Stimulated activated naive B cell treated with anti-CD40 and anti-IgM and Interleukin-4, amounts not matched to agents 10 μg/mL and 1 μg/mL and 100 μg/mL, for 72 hours (primary cell): ENCODE results near the gene CAMTA1.

Experiments used
- ATAC-seq, 2 donors: fragments of 150-1000 bp; cut with Tn5 transposase; replicated peaks; 2 replicates each; pipeline ENCODE4 v1.10.0; 2021; ENCODE audit warnings: moderate library complexity in 1 of 2
- DNase-seq: peaks from one replicate; pipeline ENCODE4 v3.0.0; 2021
- H3K27ac Mint-ChIP-seq: one replicate; pipeline ENCODE4 v1.8.0; 2022; ENCODE audit warnings: mild to moderate bottlenecking, mixed read lengths
- H3K27me3 Mint-ChIP-seq, 2 donors: one replicate each; pipeline ENCODE4 v1.8.0; 2022; ENCODE audit warnings: mixed read lengths in 2 of 2
- H3K36me3 Mint-ChIP-seq, 2 donors: one replicate each; pipeline ENCODE4 v1.8.0; 2022; ENCODE audit warnings: mixed read lengths in 2 of 2, mild to moderate bottlenecking in 1 of 2
- H3K4me1 Mint-ChIP-seq, 2 donors: one replicate each; pipeline ENCODE4 v1.8.0; 2022; ENCODE audit warnings: mixed read lengths in 2 of 2, mild to moderate bottlenecking in 1 of 2
- H3K4me3 Mint-ChIP-seq, 2 donors: one replicate each; pipeline ENCODE4 v1.8.0; 2022; ENCODE audit warnings: mild to moderate bottlenecking in 2 of 2, mixed read lengths in 2 of 2, moderate library complexity in 1 of 2
- H3K9me3 Mint-ChIP-seq, 2 donors: one replicate each; pipeline ENCODE4 v1.8.0; 2022; ENCODE audit warnings: mixed read lengths in 2 of 2, mild to moderate bottlenecking in 1 of 2

CAMTA1 gene

DNA sequence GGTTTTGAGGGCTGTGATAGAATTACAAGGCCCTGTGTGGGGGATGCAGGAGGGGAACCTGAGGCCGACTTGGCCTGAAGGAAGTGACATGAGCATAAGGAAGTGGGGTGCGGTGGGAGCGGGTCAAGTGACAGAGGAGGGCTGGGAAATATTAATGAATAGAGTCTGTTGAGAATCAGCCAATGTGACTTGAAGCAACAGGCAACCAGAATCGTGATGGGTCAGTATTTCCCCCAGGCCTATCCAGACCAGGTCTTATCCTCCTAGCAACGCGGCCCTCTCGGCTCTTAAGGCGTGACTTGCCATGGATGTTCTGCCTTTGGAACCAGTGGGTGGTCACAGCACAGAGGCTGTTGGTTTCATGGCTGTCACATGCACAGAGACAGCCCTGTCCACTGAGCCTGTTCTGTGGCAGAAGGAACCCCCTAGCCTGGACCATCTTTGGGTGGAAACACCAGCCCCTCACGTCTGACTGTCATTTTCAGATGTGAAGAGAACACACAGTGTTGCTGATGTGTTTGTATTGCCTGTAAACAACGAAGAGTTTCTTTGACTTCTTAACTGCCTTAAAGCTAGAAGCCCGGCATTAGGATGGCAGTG is 468.8 kb downstream of the CAMTA1 start:
- no peak for ATAC-seq
- no peak overlapping the region for H3K27ac Mint-ChIP-seq
- H3K9me3 Mint-ChIP-seq, result no peaks in the 10 kb centered on the region
- H3K27me3 Mint-ChIP-seq, result peaks cover 19 to 28% of the 10 kb centered on the region in 2 donors
- no peaks in the 10 kb centered on the region for H3K36me3 Mint-ChIP-seq
- no peak for DNase-seq
- no peak overlapping the region for H3K4me3 Mint-ChIP-seq
- H3K4me1 Mint-ChIP-seq, result no peaks in the 10 kb centered on the region

DNA sequence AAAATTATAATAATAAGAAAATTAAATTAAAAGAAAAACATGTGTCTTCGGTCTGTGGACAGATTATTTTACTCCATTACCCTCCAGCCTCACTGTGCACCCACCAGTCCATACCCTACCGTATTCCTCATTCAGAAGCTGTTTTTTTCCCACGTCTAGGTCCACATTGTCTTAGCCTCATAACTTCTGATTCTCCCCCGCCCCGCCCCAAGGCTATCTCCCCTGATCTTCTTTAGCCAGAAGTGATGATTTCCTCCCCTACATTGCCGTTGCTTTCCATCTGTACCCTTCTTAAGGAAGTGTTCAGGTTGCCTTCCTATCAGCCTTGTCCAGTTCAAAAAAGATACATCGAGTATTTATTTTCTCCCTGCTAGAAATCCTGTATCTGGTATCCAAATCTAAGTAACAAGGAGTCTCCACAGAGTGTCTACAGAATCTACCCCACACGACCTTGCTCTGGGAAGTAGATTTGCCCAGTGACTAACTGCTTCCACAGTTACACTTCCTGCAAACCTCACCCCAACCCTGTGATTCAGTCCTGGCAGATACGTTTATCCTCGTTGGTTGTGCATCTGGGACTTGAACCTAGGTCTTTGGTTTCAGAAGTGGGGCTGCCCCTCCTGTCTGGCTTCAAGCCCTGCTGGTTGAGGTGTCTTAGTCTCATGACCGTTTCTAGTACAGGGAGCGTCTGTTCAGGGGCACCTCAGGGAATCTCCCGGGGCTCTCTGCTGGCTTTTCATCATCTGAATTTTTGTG is 470.2 kb downstream of the CAMTA1 start:
- no peak overlapping the region for H3K27ac Mint-ChIP-seq
- no peaks in the 10 kb centered on the region for H3K9me3 Mint-ChIP-seq
- DNase-seq, result no peak
- H3K4me1 Mint-ChIP-seq, result no peaks in the 10 kb centered on the region
- H3K27me3 Mint-ChIP-seq, result peaks cover 19 to 23% of the 10 kb centered on the region in 2 donors
- H3K4me3 Mint-ChIP-seq, result no peak overlapping the region
- H3K36me3 Mint-ChIP-seq, result no peaks in the 10 kb centered on the region
- ATAC-seq, result no peak

DNA sequence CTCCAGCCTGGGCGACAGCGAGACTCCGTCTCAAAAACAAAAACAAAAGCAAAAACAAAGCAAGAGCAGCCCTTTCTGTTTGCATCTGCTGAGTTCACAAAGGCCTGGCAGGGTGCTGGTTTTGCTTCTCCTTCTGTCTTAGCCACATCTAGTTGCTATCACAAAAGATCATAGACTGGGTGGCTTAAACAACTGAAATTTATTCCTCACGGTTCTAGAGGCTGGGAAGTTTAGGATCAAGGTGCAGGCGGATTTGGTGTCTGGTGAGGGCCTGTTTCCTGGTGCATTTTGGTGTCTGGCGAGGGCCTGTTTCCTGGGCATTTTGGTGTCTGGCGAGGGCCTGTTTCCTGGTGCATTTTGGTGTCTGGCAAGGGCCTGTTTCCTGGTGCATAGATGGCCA is 471.3 kb downstream of the CAMTA1 start:
- ATAC-seq (no peak), DNase-seq (no peak)
- H3K9me3 Mint-ChIP-seq, result no peaks in the 10 kb centered on the region
- H3K36me3 Mint-ChIP-seq, result no peaks in the 10 kb centered on the region
- H3K27me3 Mint-ChIP-seq, result peaks cover 9 to 24% of the 10 kb centered on the region in 2 donors
- no peaks in the 10 kb centered on the region for H3K4me1 Mint-ChIP-seq
- no peak overlapping the region for H3K27ac Mint-ChIP-seq
- H3K4me3 Mint-ChIP-seq, result no peak overlapping the region

DNA sequence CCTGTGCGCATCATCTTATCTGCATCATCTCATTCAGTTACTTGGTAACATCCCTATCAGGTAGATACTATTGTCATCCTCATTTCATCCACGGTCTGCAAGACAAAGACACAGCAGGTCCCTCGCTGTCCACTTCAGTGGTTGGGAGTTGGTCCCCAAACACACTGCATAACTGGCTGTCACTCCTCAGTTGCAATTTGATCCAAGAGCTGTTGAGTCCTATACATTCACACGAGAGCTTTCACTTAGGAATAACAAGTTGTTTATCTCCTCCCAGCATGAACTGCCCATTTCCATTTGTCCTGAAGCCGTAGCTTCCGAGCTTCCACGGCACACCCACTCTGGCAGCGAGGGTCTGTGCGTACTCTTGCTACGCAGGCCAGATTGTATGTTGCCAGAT is 472.0 kb downstream of the CAMTA1 start:
- Mint-ChIP-seq H3K4me3 (no peak overlapping the region), H3K27me3 (peaks cover 2 to 24% of the 10 kb centered on the region in 2 donors), H3K27ac (no peak overlapping the region), H3K36me3 (no peaks in the 10 kb centered on the region), H3K9me3 (no peaks in the 10 kb centered on the region), H3K4me1 (no peaks in the 10 kb centered on the region)
- DNase-seq (no peak), ATAC-seq (no peak)

DNA sequence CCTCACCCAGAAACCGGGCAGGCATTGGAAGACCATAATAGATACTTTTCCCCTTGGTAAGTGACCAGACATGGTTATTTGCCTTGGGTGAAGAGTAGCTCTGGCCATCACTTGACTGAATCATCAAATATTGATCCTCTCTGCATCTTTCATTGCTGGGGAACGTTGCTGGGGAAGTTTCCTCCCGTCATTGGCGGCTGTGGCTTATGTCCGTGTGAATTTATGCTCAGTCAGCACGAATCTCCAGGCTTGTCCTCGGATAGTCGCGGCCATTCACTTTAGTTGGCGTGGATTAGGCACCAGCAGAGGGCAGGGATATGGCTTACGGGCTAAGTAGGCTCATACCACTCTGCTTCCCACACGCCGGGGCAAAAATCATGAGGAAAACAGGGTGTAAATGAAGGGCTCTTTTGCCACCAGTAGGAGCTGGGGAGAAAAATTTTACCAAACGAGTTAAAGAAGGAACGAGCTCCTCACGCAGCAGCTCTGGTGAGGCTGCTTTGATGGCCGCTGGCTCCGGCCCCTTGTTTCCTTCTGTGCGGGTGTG is 473.4 kb downstream of the CAMTA1 start:
- H3K27me3 Mint-ChIP-seq, result peaks cover 0 to 33% of the 10 kb centered on the region in 2 donors
- DNase-seq (no peak), ATAC-seq (no peak)
- H3K4me3 Mint-ChIP-seq, result no peak overlapping the region
- no peaks in the 10 kb centered on the region for H3K9me3 Mint-ChIP-seq
- no peak overlapping the region for H3K27ac Mint-ChIP-seq
- H3K36me3 Mint-ChIP-seq, result no peaks in the 10 kb centered on the region
- H3K4me1 Mint-ChIP-seq, result no peaks in the 10 kb centered on the region

DNA sequence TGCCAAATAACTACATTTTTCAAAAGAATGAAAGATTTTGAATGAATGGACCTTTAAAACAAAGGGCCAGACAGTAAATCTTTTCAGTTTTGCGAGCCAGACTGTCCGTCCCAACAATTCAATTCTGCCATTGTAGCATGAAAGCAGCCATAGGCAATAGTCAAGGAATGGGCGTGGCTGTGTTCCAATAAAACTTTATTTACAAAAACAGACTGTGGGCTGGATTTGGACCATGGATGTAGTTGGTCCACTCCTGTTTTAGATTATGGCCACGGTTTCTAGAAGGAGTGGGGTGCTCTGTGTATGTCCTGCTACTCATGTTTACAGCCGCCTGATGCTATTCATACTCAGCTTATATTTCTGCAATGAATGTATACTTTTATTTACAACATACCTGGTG is 474.7 kb downstream of the CAMTA1 start:
- no peak for ATAC-seq
- no peaks in the 10 kb centered on the region for H3K4me1 Mint-ChIP-seq
- peaks cover 0 to 33% of the 10 kb centered on the region in 2 donors for H3K27me3 Mint-ChIP-seq
- H3K36me3 Mint-ChIP-seq, result no peaks in the 10 kb centered on the region
- no peak for DNase-seq
- no peaks in the 10 kb centered on the region for H3K9me3 Mint-ChIP-seq
- H3K4me3 Mint-ChIP-seq, result no peak overlapping the region
- no peak overlapping the region for H3K27ac Mint-ChIP-seq

DNA sequence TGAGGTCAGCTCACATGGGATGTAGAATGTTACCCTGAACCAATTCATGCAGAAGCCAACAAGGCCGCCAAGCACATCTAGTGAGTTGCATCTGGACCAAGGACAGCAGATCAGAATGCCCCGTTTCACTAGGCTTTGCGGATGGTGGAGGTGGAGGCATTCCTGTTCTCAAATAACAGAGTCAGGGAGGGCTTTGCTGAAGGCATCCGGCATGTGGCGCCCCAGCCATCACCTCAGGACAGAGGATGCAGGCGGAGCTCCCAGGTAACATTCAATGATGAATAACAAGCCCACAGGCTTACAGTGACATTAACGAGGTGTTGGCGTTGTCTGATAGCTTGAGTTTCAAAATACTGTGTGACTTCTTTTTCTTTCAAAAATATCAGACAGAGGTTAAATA is 476.2 kb downstream of the CAMTA1 start:
- peaks cover 8 to 38% of the 10 kb centered on the region in 2 donors for H3K27me3 Mint-ChIP-seq
- DNase-seq (no peak), ATAC-seq (no peak)
- H3K27ac Mint-ChIP-seq, result no peak overlapping the region
- no peak overlapping the region for H3K4me3 Mint-ChIP-seq
- no peaks in the 10 kb centered on the region for H3K4me1 Mint-ChIP-seq
- H3K36me3 Mint-ChIP-seq, result no peaks in the 10 kb centered on the region
- no peaks in the 10 kb centered on the region for H3K9me3 Mint-ChIP-seq

DNA sequence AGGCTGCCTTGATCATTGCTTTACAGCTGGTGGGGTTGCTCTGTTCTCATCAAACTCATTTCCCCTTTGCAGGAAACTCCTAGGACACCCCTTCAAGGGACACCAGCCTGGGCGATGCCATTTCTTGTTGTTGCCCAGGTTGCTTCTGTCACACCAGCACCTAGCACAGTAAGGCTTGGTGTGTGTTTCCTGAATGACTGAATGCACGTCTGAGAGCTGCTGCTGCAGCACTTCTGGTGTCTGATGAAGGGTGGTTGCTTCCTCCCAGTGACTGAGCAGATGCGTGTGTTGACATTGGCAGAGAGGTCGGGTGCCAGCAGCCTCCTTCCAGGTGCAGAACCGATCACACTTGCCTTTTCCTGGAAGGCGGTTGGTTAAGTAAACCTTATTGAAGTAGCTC is 477.4 kb downstream of the CAMTA1 start:
- no peaks in the 10 kb centered on the region for H3K9me3 Mint-ChIP-seq
- H3K36me3 Mint-ChIP-seq, result no peaks in the 10 kb centered on the region
- DNase-seq (no peak), ATAC-seq (no peak)
- no peak overlapping the region for H3K4me3 Mint-ChIP-seq
- H3K27me3 Mint-ChIP-seq, result peaks cover 13 to 37% of the 10 kb centered on the region in 2 donors
- no peaks in the 10 kb centered on the region for H3K4me1 Mint-ChIP-seq
- H3K27ac Mint-ChIP-seq, result no peak overlapping the region

DNA sequence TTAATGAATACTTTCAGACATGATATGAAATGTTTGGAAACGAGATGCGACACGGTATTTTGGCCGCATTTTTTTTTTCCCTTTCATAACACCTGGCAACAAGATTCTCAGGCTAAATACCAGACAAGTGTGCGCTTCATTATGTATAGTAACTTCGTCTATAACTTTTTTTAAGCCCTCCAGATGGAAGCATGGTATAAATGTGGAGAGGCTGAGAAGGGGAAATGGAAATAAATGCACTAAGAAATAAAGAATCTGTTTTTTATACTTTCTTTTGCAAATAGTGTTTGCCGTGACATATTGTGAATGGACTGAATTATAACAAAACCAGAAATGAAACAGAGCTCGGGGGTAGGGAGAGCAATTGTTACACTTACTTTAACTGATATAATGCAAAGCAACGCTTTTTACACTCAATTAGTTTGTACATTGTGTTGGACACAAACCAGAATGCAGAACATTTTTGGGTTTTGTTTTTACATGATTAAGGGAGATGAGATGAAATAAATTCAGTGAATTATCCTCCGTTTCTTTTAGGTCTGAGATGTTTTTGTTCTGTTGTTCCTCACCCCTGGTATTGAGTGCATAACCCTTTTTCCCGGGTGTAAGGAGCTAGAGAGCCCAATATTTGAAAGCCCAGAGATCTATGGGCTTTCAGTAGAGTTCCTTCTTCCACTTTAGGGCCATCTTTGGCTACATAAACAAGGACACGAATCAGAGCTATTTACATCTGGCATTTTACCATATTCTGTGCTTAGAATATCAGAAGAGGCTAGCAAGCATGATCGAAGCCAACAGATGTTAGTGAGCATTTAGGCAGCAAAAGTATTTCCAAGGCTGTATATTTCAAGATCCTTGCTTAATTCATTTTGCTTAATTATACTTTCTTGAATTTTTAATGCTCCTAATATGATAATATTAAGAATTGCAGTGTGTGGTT is 478.0 kb downstream of the CAMTA1 start:
- Mint-ChIP-seq H3K4me3 (no peak overlapping the region), H3K27me3 (peaks cover 13 to 37% of the 10 kb centered on the region in 2 donors), H3K36me3 (peaks cover 0 to 3% of the 10 kb centered on the region in 2 donors), H3K27ac (no peak overlapping the region), H3K9me3 (peaks cover 3 to 5% of the 10 kb centered on the region in 2 donors), H3K4me1 (no peaks in the 10 kb centered on the region)
- ATAC-seq (no peak), DNase-seq (no peak)

DNA sequence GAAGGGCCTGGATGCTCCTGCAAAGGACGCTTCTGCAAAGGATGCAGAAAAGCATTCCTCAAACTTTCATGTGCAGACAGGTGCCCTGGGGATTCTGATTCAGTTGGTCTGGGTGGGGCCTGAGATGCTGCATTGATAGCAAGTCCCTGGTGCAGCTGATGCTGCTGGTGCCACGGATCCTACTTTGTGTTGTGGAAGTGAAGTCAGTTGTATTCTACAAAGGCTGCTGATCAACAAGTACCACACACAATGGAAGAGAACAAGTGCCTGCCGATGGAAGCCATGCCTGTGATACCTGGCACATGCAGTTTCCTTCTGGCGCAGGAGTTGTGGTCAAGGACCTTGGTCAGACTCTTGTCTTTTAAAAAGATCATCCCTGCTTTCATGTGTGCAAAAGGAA is 478.8 kb downstream of the CAMTA1 start:
- H3K9me3 Mint-ChIP-seq, result peaks cover 5 to 7% of the 10 kb centered on the region in 2 donors
- H3K4me3 Mint-ChIP-seq, result no peak overlapping the region
- DNase-seq (no peak), ATAC-seq (no peak)
- H3K36me3 Mint-ChIP-seq, result peaks cover 0 to 3% of the 10 kb centered on the region in 2 donors
- H3K27me3 Mint-ChIP-seq, result peaks cover 13 to 37% of the 10 kb centered on the region in 2 donors
- H3K27ac Mint-ChIP-seq, result no peak overlapping the region
- no peaks in the 10 kb centered on the region for H3K4me1 Mint-ChIP-seq

DNA sequence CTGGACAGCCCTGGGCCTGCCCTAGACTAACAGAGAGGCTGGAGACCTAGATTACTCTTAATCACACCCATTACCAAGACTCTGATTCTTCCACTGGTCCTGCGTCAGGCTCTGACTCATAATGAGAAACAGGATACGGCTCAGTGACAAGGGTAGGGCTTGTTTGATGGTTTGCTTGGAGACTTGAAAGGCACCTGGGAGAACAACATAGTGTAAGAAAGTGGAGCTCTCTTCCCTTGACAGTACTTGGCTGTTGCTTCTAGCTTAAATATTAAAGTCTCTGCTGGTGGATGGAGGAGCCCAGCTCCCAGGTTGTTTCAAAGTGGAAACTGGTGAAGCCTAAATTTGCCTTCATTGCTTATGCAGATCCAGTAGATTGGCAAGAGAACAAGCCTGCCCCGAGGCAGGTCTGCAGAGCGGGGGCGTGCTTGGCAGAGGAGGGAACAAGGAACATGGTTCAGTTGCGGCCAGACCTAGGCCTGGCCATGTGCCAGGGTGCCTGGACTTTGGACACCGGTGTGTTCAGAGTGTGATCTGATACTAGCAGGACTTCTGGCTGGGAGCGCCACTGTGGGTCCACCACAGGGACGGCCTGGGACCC is 480.6 kb downstream of the CAMTA1 start:
- DNase-seq, result no peak
- peaks cover 13 to 32% of the 10 kb centered on the region in 2 donors for H3K27me3 Mint-ChIP-seq

DNA sequence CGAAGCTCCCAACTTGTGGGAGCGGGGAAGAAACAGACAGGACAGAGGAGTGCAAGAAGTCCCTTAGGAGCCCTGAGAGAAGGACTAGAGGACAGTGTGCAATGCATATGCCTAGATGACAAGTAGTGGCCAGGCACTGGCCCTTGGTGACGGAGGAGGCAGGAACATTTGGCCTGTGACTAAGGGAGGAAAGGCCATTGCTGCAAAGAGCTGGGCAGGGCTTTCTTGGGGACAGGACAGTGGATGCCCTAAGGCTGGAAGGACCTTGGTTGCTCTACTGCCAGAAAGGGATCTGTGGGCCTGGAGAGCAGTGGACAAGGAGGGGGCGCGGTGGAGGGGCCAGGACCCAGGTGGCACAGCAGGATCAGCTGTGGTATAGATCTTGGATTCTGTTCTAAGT is 481.3 kb downstream of the CAMTA1 start:
- Mint-ChIP-seq H3K27me3 (peaks cover 19 to 32% of the 10 kb centered on the region in 2 donors), H3K27ac (no peak overlapping the region), H3K36me3 (peaks cover 0 to 3% of the 10 kb centered on the region in 2 donors), H3K9me3 (peaks cover 12% of the 10 kb centered on the region in 2 donors), H3K4me1 (no peaks in the 10 kb centered on the region), H3K4me3 (no peak overlapping the region)
- ATAC-seq (no peak), DNase-seq (no peak)

More for the DNA sequence above, 480.6 kb downstream of the CAMTA1 start:
- no peak overlapping the region for H3K27ac Mint-ChIP-seq
- H3K9me3 Mint-ChIP-seq, result peaks cover 12% of the 10 kb centered on the region in 2 donors
- no peaks in the 10 kb centered on the region for H3K4me1 Mint-ChIP-seq
- ATAC-seq, result no peak
- no peak overlapping the region for H3K4me3 Mint-ChIP-seq
- H3K36me3 Mint-ChIP-seq, result peaks cover 0 to 3% of the 10 kb centered on the region in 2 donors

DNA sequence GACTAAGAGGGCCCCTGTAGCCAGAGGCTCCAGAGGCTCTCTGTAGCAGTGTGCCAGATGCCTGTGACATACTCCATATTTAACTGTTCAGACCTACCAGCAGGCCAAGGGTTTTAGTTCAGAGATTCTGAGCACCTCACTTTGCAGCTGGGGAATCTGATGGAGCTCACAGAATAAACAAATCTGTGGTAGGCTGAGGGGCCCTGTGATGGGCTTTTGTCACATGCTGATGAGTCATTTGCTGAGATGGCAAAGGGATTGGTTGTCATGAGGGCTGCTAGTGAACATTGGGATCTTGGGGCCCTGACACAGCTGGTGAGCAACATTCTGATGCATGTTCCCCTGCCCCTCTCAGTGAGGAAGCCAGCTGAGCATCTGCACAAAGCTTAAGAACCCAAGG is 482.2 kb downstream of the CAMTA1 start:
- Mint-ChIP-seq H3K36me3 (peaks cover 0 to 3% of the 10 kb centered on the region in 2 donors), H3K4me3 (no peak overlapping the region), H3K27me3 (peaks cover 21 to 31% of the 10 kb centered on the region in 2 donors), H3K4me1 (no peaks in the 10 kb centered on the region), H3K27ac (no peak overlapping the region), H3K9me3 (peaks cover 12% of the 10 kb centered on the region in 2 donors)
- ATAC-seq, result no peak
- no peak for DNase-seq

DNA sequence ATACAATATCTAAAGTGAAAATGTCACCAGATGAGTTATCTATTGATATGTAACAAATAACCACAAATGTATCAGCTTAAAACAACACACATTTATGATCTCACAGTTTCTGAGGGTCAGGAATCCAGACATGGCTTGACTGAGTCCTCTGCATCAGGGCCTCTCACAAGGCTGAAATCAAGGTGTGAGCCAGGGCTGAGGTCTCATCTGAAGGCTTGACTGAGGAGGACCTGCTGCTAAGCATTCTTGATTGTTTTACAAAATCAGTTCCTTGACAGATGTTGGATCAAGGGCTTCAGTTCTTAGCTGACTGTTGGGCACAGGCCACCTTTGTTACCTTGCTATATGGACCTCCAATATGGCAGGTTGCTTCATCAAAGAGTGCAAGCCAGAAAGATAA is 483.7 kb downstream of the CAMTA1 start:
- peaks cover 12% of the 10 kb centered on the region in 2 donors for H3K9me3 Mint-ChIP-seq
- H3K4me3 Mint-ChIP-seq, result no peak overlapping the region
- peaks cover 0 to 3% of the 10 kb centered on the region in 2 donors for H3K36me3 Mint-ChIP-seq
- ATAC-seq, result no peak
- no peak for DNase-seq
- H3K27ac Mint-ChIP-seq, result no peak overlapping the region
- H3K27me3 Mint-ChIP-seq, result peaks cover 19 to 21% of the 10 kb centered on the region in 2 donors
- no peaks in the 10 kb centered on the region for H3K4me1 Mint-ChIP-seq
